PC-9 (cell line): Measurements from ENCODE around the gene PYHIN1. TPM values are rescaled to one million over a fixed set of nuclear protein-coding genes. Genes with fewer than 3 reads are reported as not detected.

Experiments used
- BruUV-seq: library from RNA; stranded (reverse); fragments of 400-500 nt; replicated peaks from 2 replicates; lab custom pipeline; 2021; lab: Mats Ljungman, UMichigan
- CTCF ChIA-PET: fragments of 300-600 bp; sonication (Branson Sonifier 250); formaldehyde crosslinking; loops from one replicate; lab custom pipeline; 2022; ENCODE audit warnings: antibody characterized with exemption; lab: Charles Lee
- POLR2A ChIA-PET: fragments of 300-600 bp; sonication (Branson Sonifier 250); formaldehyde crosslinking; loops from one replicate; lab custom pipeline; 2022; ENCODE audit warnings: antibody characterized with exemption; ENCODE audit not compliant: unreplicated experiment; lab: Charles Lee
- DNase-seq, 2 experiments: peaks; one replicate each; pipeline versions ENCODE4 v3.0.0 to v3.0.0-alpha.2; 2015 to 2022; ENCODE audit warnings: mixed read lengths in 1 of 2
- H2AFZ ChIP-seq: fragments of 200-600 bp; sonication (generic); 2 replicates; pipeline ENCODE4 v1.8.1; 2017; ENCODE audit warnings: antibody characterized with exemption
- H3F3A ChIP-seq: fragments of 200-600 bp; sonication (generic); 2 replicates; pipeline ENCODE4 v1.8.1; 2017; ENCODE audit warnings: antibody characterized with exemption, mild to moderate bottlenecking, low read depth; ENCODE audit not compliant: insufficient read depth
- H3K27ac ChIP-seq: fragments of 200-600 bp; sonication (generic); 2 replicates; pipeline ENCODE4 v1.6.1; 2016; ENCODE audit warnings: mixed run types
- H3K27me3 ChIP-seq: fragments of 200-600 bp; sonication (generic); 2 replicates; pipeline ENCODE4 v1.6.1; 2016; ENCODE audit warnings: low read depth, mixed run types; ENCODE audit not compliant: insufficient read depth
- H3K36me3 ChIP-seq: fragments of 200-600 bp; sonication (generic); 2 replicates; pipeline ENCODE4 v1.6.1; 2016; ENCODE audit warnings: low read depth, mixed run types
- H3K4me1 ChIP-seq: fragments of 200-600 bp; sonication (generic); replicated peaks from 2 replicates; pipeline ENCODE4 v1.6.1; 2016; ENCODE audit warnings: mixed run types; ENCODE audit not compliant: insufficient read depth
- H3K4me2 ChIP-seq: fragments of 200-600 bp; sonication (generic); 2 replicates; pipeline ENCODE4 v1.6.1; 2017; ENCODE audit warnings: mixed run types
- H3K4me3 ChIP-seq: fragments of 200-600 bp; sonication (generic); 2 replicates; pipeline ENCODE4 v1.6.1; 2016; ENCODE audit warnings: mixed run types
- H3K79me2 ChIP-seq: fragments of 200-600 bp; sonication (generic); 2 replicates; pipeline ENCODE4 v1.6.1; 2017; ENCODE audit warnings: low read depth, mixed run types
- H3K9me2 ChIP-seq: fragments of 200-600 bp; sonication (generic); 2 replicates; pipeline ENCODE4 v1.8.1; 2017; ENCODE audit warnings: mild to moderate bottlenecking; ENCODE audit not compliant: insufficient read depth
- H3K9me3 ChIP-seq: fragments of 200-600 bp; sonication (generic); 2 replicates; pipeline ENCODE4 v1.8.1; 2016; ENCODE audit warnings: low read depth; ENCODE audit not compliant: insufficient read depth
- H4K20me1 ChIP-seq: fragments of 200-600 bp; sonication (generic); 2 replicates; pipeline ENCODE4 v1.8.1; 2017; ENCODE audit not compliant: insufficient read depth
- EZH2 ChIP-seq: fragments of 200-600 bp; sonication (generic); IDR thresholded peaks from 2 replicates; pipeline ENCODE4 v1.8.0; 2017; ENCODE audit warnings: antibody characterized with exemption, low read depth
- intact Hi-C: fragments of 100-400 bp; cut with micrococcal nuclease; formaldehyde crosslinking; loops from one replicate; pipeline ENCODE4 v1.10.0; 2022; ENCODE audit not compliant: unreplicated experiment
- total RNA-seq: library from RNA; stranded (reverse); gene quantifications from 2 replicates; pipeline ENCODE4 v1.2.3, GENCODE V29; 2021
- TF ChIP-seq, protein P1 (sequence below): fragments of 200-600 bp; sonication (generic); conservative IDR thresholded peaks from 2 replicates; pipeline ENCODE4 v1.6.1; 2017; ENCODE audit warnings: mixed run types, antibody characterized with exemption, mild to moderate bottlenecking, moderate library complexity

PYHIN1 gene
- total RNA-seq, 1 experiment from 2014 or later = not detected

- Histone ChIP-seq H3K4me2 (no peak overlapping the region), H3F3A (no peaks in the 10 kb centered on the region), H3K36me3 (no peaks in the 10 kb centered on the region), H3K27me3 (no peaks in the 10 kb centered on the region), H3K27ac (no peak overlapping the region), H3K9me3 (no peaks in the 10 kb centered on the region), H3K4me1 (no peaks in the 10 kb centered on the region), H4K20me1 (no peaks in the 10 kb centered on the region; the same call in 1 of the 2 replicates), H3K9me2 (peaks cover 6% of the 10 kb centered on the region; the same call in 1 of the 2 replicates), H2AFZ (no peak overlapping the region), H3K4me3 (no peak overlapping the region), H3K79me2 (no peaks in the 10 kb centered on the region)
- CTCF ChIA-PET = no interaction called here
- POLR2A ChIA-PET = no interaction called here
- intact Hi-C loops = no loop called here
- no peak for TF ChIP-seq EZH2
- TF ChIP-seq, protein P1, sequence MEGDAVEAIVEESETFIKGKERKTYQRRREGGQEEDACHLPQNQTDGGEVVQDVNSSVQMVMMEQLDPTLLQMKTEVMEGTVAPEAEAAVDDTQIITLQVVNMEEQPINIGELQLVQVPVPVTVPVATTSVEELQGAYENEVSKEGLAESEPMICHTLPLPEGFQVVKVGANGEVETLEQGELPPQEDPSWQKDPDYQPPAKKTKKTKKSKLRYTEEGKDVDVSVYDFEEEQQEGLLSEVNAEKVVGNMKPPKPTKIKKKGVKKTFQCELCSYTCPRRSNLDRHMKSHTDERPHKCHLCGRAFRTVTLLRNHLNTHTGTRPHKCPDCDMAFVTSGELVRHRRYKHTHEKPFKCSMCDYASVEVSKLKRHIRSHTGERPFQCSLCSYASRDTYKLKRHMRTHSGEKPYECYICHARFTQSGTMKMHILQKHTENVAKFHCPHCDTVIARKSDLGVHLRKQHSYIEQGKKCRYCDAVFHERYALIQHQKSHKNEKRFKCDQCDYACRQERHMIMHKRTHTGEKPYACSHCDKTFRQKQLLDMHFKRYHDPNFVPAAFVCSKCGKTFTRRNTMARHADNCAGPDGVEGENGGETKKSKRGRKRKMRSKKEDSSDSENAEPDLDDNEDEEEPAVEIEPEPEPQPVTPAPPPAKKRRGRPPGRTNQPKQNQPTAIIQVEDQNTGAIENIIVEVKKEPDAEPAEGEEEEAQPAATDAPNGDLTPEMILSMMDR = no peak
- no TSS peak for BruUV-seq
- no peak for DNase-seq
These were observed 38.5 kb downstream of the PYHIN1 start for GRCh38 chr1:158969855-158970254.

- Histone ChIP-seq H3K4me3 (no peak overlapping the region), H3F3A (no peaks in the 10 kb centered on the region), H3K27me3 (no peaks in the 10 kb centered on the region), H3K27ac (no peak overlapping the region), H3K36me3 (no peaks in the 10 kb centered on the region), H3K9me2 (no peaks in the 10 kb centered on the region), H2AFZ (no peak overlapping the region), H3K79me2 (no peaks in the 10 kb centered on the region), H3K9me3 (no peaks in the 10 kb centered on the region), H3K4me2 (no peak overlapping the region), H3K4me1 (no peaks in the 10 kb centered on the region), H4K20me1 (no peaks in the 10 kb centered on the region; the same call in 1 of the 2 replicates)
- ChIA-PET POLR2A (no interaction called here), CTCF (no interaction called here)
- no peak for DNase-seq
- intact Hi-C loops = no loop called here
- TF ChIP-seq, protein P1 = no peak
- no peak for TF ChIP-seq EZH2
- BruUV-seq = no TSS peak
These were observed 41.5 kb downstream of the PYHIN1 start for GRCh38 chr1:158972841-158973240.

DNA sequence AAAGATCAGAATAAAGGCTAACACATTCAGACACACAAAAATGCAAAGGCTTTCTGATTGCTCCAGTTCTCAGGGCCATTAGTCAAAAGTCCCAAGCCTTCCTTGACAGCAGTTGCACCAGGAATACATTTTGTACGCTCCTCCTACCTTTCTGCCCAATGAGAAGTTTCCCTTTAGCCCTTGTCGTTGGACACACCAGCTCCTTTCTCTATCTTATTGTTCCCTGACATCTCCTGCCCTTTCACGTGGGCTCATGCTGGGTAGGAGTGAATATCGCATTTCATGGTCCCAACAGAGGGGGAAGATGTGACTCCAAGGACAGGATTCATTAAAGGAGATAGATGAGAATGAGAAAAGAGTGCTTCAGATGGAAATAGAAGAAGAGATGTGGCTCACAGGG lies 44.9 kb downstream of the PYHIN1 start:
- Histone ChIP-seq H3K9me3 (no peaks in the 10 kb centered on the region), H3K4me2 (no peak overlapping the region), H3K4me3 (no peak overlapping the region), H3K4me1 (no peaks in the 10 kb centered on the region), H3K79me2 (no peaks in the 10 kb centered on the region), H3K27me3 (no peaks in the 10 kb centered on the region), H3F3A (no peaks in the 10 kb centered on the region), H2AFZ (no peak overlapping the region), H4K20me1 (no peaks in the 10 kb centered on the region), H3K9me2 (no peaks in the 10 kb centered on the region), H3K36me3 (no peaks in the 10 kb centered on the region), H3K27ac (no peak overlapping the region)
- TF ChIP-seq, protein P1 = no peak
- TF ChIP-seq EZH2 = no peak
- BruUV-seq = no TSS peak
- intact Hi-C loops = no loop called here
- no peak for DNase-seq
- ChIA-PET CTCF (no interaction called here), POLR2A (no interaction called here)
